Thoracic aorta (tissue), 2 donors: ENCODE measurements around the gene TAS2R1. TPM values are rescaled to one million over a fixed set of nuclear protein-coding genes. Genes with fewer than 3 reads are reported as not detected.

Experiments used
- ATAC-seq: fragments of 150-250 bp; one replicate; pipeline ENCODE4 v1.8.0; 2017; ENCODE audit warnings: low read depth; ENCODE audit not compliant: insufficient number of reproducible peaks, low FRiP score
- DNase-seq: peaks from one replicate; pipeline ENCODE4 v3.0.0-alpha.2; 2020; ENCODE audit warnings: low spot score
- H3K27ac ChIP-seq, 2 donors: fragments of 200-600 bp; sonication (generic); 1 replicate in 1 of 2; 2 replicates in 1 of 2; pipeline ENCODE4 v1.5.1; 2016; ENCODE audit warnings: mild to moderate bottlenecking in 2 of 2, moderate library complexity in 2 of 2
- H3K27me3 ChIP-seq: fragments of 200-600 bp; sonication (generic); replicated peaks from 2 replicates; pipeline ENCODE4 v1.6.0; 2016; ENCODE audit warnings: mild to moderate bottlenecking; ENCODE audit not compliant: insufficient read depth
- H3K36me3 ChIP-seq: fragments of 200-600 bp; sonication (generic); one replicate; pipeline ENCODE4 v1.5.1; 2016
- H3K4me1 ChIP-seq, 2 donors: fragments of 200-600 bp; sonication (generic); 1 replicate in 1 of 2; 2 replicates in 1 of 2; pipeline versions ENCODE4 v1.5.1 to v1.6.0; 2016; ENCODE audit warnings: low read depth in 2 of 2, mild to moderate bottlenecking in 1 of 2; ENCODE audit not compliant: control insufficient read depth in 1 of 2
- H3K4me3 ChIP-seq: fragments of 200-600 bp; sonication (generic); 2 replicates; pipeline ENCODE4 v1.5.1; 2016; ENCODE audit warnings: mild to moderate bottlenecking
- H3K9me3 ChIP-seq: fragments of 200-600 bp; sonication (generic); 2 replicates; pipeline ENCODE4 v1.5.1; 2016
- total RNA-seq, 2 donors: library from RNA; depleted of rRNA; stranded (reverse); fragments of >200 nt; gene quantifications; one replicate each; pipeline versions ENCODE4 v1.1.0 to v1.2.3, GENCODE V29; 2016
- TF ChIP-seq, protein P1 (sequence below): fragments of 200-600 bp; sonication (generic); IDR thresholded peaks from one replicate; pipeline ENCODE4 v1.5.1; 2019; ENCODE audit warnings: antibody characterized with exemption

TAS2R1 gene
- total RNA-seq, 2 donors from 2014 or later, result not detected

DNA sequence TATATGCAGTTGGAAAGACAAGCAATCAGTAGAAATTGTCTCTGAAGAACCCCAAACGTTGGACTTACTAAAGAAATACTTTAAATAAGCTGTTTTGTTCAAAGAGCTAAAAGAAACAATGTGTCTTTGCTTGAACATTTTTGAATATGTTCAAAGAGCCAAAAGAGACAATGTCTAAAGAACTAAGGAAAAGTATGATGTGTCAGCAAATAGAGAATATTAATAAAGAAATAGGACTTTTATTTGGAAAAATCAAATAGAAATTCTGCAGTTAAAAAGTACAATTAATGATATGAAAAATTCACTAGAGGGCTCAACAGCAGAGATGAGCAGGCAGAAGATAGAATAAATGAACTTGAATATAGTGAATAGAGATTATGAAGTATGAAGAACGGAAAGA lies 19.2 kb downstream of the TAS2R1 start:
- DNase-seq, result no peak
- Histone ChIP-seq H3K27ac (no peak overlapping the region), H3K27me3 (no peaks in the 10 kb centered on the region), H3K4me1 (no peaks in the 10 kb centered on the region), H3K36me3 (no peaks in the 10 kb centered on the region), H3K9me3 (no peaks in the 10 kb centered on the region), H3K4me3 (no peak overlapping the region)
- TF ChIP-seq, protein P1, sequence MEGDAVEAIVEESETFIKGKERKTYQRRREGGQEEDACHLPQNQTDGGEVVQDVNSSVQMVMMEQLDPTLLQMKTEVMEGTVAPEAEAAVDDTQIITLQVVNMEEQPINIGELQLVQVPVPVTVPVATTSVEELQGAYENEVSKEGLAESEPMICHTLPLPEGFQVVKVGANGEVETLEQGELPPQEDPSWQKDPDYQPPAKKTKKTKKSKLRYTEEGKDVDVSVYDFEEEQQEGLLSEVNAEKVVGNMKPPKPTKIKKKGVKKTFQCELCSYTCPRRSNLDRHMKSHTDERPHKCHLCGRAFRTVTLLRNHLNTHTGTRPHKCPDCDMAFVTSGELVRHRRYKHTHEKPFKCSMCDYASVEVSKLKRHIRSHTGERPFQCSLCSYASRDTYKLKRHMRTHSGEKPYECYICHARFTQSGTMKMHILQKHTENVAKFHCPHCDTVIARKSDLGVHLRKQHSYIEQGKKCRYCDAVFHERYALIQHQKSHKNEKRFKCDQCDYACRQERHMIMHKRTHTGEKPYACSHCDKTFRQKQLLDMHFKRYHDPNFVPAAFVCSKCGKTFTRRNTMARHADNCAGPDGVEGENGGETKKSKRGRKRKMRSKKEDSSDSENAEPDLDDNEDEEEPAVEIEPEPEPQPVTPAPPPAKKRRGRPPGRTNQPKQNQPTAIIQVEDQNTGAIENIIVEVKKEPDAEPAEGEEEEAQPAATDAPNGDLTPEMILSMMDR, result no peak
- no peak for ATAC-seq

DNA sequence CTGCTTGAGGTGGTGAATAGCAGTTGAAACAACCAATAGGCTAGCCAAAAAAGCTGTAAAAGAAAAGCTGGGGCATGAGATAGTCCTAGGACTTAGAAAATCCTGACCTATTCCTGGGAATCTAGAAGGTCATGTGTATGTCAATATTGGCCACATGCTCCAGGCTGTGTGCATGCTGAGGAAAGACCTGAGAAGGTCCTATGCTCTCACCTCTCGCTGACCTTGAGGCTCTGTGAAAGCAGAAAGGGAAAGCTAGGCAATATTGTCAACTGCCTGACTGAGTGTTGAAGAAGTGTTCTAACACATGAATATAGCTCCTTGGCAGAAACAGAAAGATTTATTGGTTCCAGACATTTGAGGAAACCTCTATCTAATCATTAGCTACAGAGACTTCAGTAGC lies 19.8 kb downstream of the TAS2R1 start:
- DNase-seq, result no peak

DNA sequence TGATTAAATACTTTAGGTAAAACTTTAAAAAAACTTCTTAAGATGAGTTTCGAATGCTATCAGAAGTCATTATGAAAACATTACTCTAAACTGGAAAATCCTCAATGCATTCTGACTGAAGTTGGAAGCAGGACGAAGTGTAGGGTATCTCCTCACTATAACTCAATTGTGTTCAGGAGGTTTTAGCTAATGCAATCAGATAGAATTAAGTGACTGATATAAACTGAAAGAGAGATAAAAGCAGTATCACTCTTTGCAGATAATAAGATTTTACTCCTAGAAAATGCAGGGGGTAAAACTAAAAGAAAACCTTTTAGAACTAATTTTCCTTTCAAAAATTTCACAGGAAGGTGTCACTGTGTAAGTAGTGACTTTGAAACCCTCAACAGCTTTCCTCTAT lies 22.1 kb downstream of the TAS2R1 start:
- H3K4me1 ChIP-seq, result no peaks in the 10 kb centered on the region
- no peaks in the 10 kb centered on the region for H3K27me3 ChIP-seq
- no peak overlapping the region for H3K27ac ChIP-seq
- DNase-seq (no peak), ATAC-seq (no peak)
- TF ChIP-seq, protein P1, result no peak
- no peaks in the 10 kb centered on the region for H3K9me3 ChIP-seq
- H3K36me3 ChIP-seq, result no peaks in the 10 kb centered on the region
- no peak overlapping the region for H3K4me3 ChIP-seq

More for the DNA sequence above, 19.8 kb downstream of the TAS2R1 start:
- no peak overlapping the region for H3K4me3 ChIP-seq
- TF ChIP-seq, protein P1, result no peak
- H3K27me3 ChIP-seq, result no peaks in the 10 kb centered on the region
- no peaks in the 10 kb centered on the region for H3K9me3 ChIP-seq
- H3K27ac ChIP-seq, result no peak overlapping the region
- H3K36me3 ChIP-seq, result no peaks in the 10 kb centered on the region
- H3K4me1 ChIP-seq, result no peaks in the 10 kb centered on the region
- no peak for ATAC-seq

DNA sequence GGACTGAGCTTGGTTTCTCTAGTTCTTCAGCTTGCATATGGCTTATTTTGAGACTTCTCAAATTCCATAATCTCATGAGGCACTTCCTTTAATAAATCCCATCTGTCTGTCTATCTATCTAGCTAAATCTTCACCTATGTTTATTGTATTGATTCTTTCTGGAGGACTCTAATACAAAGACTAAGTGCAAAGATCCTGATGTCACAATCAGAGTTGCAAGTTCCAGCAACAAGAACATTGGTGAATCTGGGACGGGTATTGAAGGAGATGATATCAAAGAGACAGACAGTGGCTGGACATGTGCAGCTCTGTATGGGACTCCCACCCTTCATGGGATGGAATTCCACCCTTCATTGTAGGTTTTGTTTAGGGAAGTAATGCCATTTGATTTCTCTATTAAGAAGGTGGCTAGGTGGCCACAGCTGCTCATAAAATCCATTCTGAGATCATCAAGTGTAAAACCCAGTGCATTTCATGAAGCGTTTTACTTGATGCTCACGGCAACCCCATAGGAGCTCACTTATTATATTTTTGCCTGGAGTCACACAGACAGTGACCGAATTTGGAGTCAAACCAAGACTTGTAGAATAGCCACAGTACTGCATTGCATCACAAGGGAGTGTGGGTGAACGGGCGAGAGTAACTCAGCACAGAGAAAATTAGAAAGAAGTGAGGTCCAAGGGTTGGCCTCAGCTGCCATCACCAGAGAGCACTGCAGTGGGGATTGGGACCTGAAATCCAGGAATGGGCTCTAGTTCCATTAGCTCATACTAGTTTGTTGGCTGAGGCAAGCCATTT lies 24.9 kb downstream of the TAS2R1 start:
- ATAC-seq, result no peak
- Histone ChIP-seq H3K9me3 (no peaks in the 10 kb centered on the region), H3K36me3 (no peaks in the 10 kb centered on the region), H3K27ac (no peak overlapping the region), H3K4me3 (no peak overlapping the region), H3K4me1 (no peaks in the 10 kb centered on the region), H3K27me3 (no peaks in the 10 kb centered on the region)
- DNase-seq, result no peak
- TF ChIP-seq, protein P1, result no peak

DNA sequence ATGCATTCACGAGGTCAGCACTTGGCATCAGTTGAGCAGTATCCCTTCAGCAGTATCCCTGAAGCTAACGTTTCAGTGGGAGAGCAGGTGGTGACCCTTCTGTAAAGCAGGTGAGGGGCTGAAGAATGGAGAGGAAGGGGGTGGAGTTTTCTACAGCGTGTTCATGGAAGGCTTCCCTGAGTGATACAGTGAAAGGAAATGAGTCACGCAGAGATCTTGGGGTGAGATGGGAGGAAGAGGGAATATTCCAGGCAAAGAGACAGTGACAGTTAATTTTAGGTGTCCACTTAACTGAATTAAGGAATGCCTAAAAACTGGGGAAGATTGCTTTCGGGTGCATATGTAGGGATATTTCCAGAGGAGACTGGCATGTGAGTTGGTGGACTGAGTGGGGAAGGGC lies 25.7 kb downstream of the TAS2R1 start:
- no peaks in the 10 kb centered on the region for H3K27me3 ChIP-seq
- no peak for ATAC-seq
- H3K36me3 ChIP-seq, result no peaks in the 10 kb centered on the region
- no peaks in the 10 kb centered on the region for H3K9me3 ChIP-seq
- no peaks in the 10 kb centered on the region for H3K4me1 ChIP-seq
- no peak for DNase-seq
- H3K27ac ChIP-seq, result no peak overlapping the region
- no peak overlapping the region for H3K4me3 ChIP-seq
- TF ChIP-seq, protein P1, result no peak
